ENCODE measurements around the gene ZEB1. TPM values are rescaled to one million over a fixed set of nuclear protein-coding genes. Genes with fewer than 3 reads are reported as not detected.

ZEB1 gene
- total and polyA plus RNA-seq, 10 of the 15 experiments (the other 5 are each of a cell fraction or from before 2014, with no cell fraction given), result 10.4 to 35.6 (median 24.5) TPM

DNA sequence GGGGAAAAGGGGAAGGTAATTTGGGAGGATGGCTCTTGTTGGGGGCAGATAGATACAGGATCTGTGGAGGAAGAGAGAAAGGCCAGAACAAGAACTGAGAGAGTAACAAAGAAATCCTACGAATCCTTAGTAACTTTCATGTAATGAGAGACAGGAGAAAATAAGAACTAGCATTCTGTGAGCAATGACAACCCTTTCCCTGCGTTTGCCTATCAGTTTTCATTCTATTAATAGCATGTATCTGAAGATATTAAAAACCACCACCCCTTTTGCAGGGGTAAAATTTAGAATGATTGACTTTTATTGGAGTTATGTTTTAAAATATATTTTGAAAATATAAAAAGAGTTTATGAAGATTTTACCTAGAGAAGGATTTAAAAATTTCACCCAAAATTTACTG, 132.8 kb downstream of the ZEB1 start:
- peaks cover 19% of the 10 kb centered on the region for H3K79me2 ChIP-seq (ENCODE audit: control insufficient read depth, insufficient read depth, low read length)
- CTCF ChIA-PET, result no interaction called here
- ATAC-seq, result no peak

DNA sequence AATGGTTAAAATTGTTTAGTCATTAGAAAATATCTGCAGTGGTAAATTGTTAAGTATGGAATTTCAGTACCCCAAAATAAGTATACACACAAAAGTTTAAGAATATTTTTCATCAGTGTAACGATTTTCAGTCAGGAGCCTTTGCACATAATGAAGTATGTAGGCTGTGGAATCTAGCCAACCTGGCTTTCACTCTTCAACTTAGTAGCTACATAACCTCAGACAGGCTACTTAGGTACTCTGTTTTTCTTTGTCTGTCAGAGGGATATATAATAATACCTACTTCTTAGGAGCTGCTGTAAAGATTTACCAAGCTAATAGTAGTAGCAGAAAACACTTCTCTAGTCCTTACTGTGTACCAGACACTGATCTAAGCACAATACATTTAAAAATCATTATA, 137.5 kb downstream of the ZEB1 start:
- intact Hi-C loops (cut with micrococcal nuclease; ENCODE audit: unreplicated experiment), result no loop called here
- H3K79me2 ChIP-seq (ENCODE audit: control insufficient read depth, insufficient read depth, low read length), result peaks cover 15% of the 10 kb centered on the region
- H3K4me3 ChIP-seq, result no peak overlapping the region
- in situ Hi-C loops (cut with MboI), result no loop called here
- DNase-seq (ENCODE audit: low read depth, low spot score) (no peak), FAIRE-seq (no peak), ATAC-seq (no peak)
- no peak overlapping the region for H3K4me2 ChIP-seq (ENCODE audit: control insufficient read depth, insufficient read depth)
- H2AFZ ChIP-seq (ENCODE audit: control insufficient read depth, low read depth, low read length), result no peak overlapping the region
- H3K9ac ChIP-seq (ENCODE audit: control insufficient read depth, insufficient read depth, low read length), result no peak overlapping the region
- ChIA-PET SMC1A (ENCODE audit: uncharacterized antibody, unreplicated experiment) (interaction anchor here (0.6 to 1.7 kb wide), 2 partner anchors 116 to 422 kb away, joined by 3 to 4 read pairs; no protein-coding TSS in a partner anchor), POLR2A (no interaction called here), RAD21 (ENCODE audit: unreplicated experiment) (no interaction called here), CTCF (interaction anchor here (1.6 kb wide), 1 partner anchor 34 kb away, joined by 4 read pairs; no protein-coding TSS in a partner anchor)
- H3K4me1 ChIP-seq (ENCODE audit: control insufficient read depth, insufficient read depth, low read length), result no peaks in the 10 kb centered on the region
- H3K9me3 ChIP-seq (replicated peaks; ENCODE audit: control insufficient read depth, insufficient read depth, low read length), result peaks cover 6% of the 10 kb centered on the region; the same call in 2 of the 3 replicates
- peaks cover 0 to 4% of the 10 kb centered on the region in 2 experiments; a peak in 1 of 4 replicates for H3K36me3 ChIP-seq (ENCODE audit: control insufficient read depth in 2 of 2, insufficient read depth in 2 of 2, low read length in 1 of 2)
- no peaks in the 10 kb centered on the region for H3K27me3 ChIP-seq (replicated peaks in 1 of 2; ENCODE audit: control insufficient read depth in 2 of 2, insufficient read depth in 2 of 2, low read length in 1 of 2)
- WGBS (ENCODE audit: insufficient coverage, insufficient replicate concordance, low lambda C conversion rate, missing lambda C conversion rate), result 100% methylated on average over 1 of the region's 1 CpG
- H4K20me1 ChIP-seq (ENCODE audit: control insufficient read depth, insufficient read depth), result no peaks in the 10 kb centered on the region
- TF ChIP-seq ZZZ3 (IDR thresholded peaks at IDR 0.05; ENCODE audit: control insufficient read depth, insufficient read length, low read depth) (no peak), EGR1 (IDR thresholded peaks at IDR 0.05; ENCODE audit: borderline replicate concordance in 1 of 2, low read depth in 2 of 2, low read length in 2 of 2) (no peak), EP300 (IDR thresholded peaks at IDR 0.05; ENCODE audit: borderline replicate concordance in 1 of 2, control insufficient read depth in 1 of 2, low read depth in 2 of 2, low read length in 2 of 2) (no peak), CBX3 (IDR thresholded peaks at IDR 0.05; ENCODE audit: borderline replicate concordance, low read depth) (no peak), GATAD2B (conservative IDR thresholded peaks at IDR 0.05; ENCODE audit: low read depth) (no peak)
- TF ChIP-seq, protein P1, sequence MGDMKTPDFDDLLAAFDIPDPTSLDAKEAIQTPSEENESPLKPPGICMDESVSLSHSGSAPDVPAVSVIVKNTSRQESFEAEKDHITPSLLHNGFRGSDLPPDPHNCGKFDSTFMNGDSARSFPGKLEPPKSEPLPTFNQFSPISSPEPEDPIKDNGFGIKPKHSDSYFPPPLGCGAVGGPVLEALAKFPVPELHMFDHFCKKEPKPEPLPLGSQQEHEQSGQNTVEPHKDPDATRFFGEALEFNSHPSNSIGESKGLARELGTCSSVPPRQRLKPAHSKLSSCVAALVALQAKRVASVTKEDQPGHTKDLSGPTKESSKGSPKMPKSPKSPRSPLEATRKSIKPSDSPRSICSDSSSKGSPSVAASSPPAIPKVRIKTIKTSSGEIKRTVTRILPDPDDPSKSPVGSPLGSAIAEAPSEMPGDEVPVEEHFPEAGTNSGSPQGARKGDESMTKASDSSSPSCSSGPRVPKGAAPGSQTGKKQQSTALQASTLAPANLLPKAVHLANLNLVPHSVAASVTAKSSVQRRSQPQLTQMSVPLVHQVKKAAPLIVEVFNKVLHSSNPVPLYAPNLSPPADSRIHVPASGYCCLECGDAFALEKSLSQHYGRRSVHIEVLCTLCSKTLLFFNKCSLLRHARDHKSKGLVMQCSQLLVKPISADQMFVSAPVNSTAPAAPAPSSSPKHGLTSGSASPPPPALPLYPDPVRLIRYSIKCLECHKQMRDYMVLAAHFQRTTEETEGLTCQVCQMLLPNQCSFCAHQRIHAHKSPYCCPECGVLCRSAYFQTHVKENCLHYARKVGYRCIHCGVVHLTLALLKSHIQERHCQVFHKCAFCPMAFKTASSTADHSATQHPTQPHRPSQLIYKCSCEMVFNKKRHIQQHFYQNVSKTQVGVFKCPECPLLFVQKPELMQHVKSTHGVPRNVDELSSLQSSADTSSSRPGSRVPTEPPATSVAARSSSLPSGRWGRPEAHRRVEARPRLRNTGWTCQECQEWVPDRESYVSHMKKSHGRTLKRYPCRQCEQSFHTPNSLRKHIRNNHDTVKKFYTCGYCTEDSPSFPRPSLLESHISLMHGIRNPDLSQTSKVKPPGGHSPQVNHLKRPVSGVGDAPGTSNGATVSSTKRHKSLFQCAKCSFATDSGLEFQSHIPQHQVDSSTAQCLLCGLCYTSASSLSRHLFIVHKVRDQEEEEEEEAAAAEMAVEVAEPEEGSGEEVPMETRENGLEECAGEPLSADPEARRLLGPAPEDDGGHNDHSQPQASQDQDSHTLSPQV (IDR thresholded peaks at IDR 0.05), result no peak
- no TSS peak for BruUV-seq (replicated peaks)
- no peak overlapping the region for H3K27ac ChIP-seq (ENCODE audit: control insufficient read depth, insufficient read depth)

More for the DNA sequence above, 132.8 kb downstream of the ZEB1 start:
- Histone ChIP-seq H3K4me1 (ENCODE audit: control insufficient read depth, insufficient read depth, low read length) (no peaks in the 10 kb centered on the region), H3K9me3 (replicated peaks; ENCODE audit: control insufficient read depth, insufficient read depth, low read length) (peaks cover 8% of the 10 kb centered on the region; the same call in 2 of the 3 replicates), H3K27me3 (replicated peaks in 1 of 2; ENCODE audit: control insufficient read depth in 2 of 2, insufficient read depth in 2 of 2, low read length in 1 of 2) (no peaks in the 10 kb centered on the region), H3K27ac (ENCODE audit: control insufficient read depth, insufficient read depth) (no peak overlapping the region), H3K4me3 (no peak overlapping the region), H4K20me1 (ENCODE audit: control insufficient read depth, insufficient read depth) (no peaks in the 10 kb centered on the region), H3K36me3 (ENCODE audit: control insufficient read depth in 2 of 2, insufficient read depth in 2 of 2, low read length in 1 of 2) (0 out of 4 replicates have a peak, but pooled peaks cover 0 to 2% of the 10 kb centered on the region in 2 experiments), H2AFZ (ENCODE audit: control insufficient read depth, low read depth, low read length) (no peak overlapping the region), H3K9ac (ENCODE audit: control insufficient read depth, insufficient read depth, low read length) (no peak overlapping the region), H3K4me2 (ENCODE audit: control insufficient read depth, insufficient read depth) (no peak overlapping the region)
- intact Hi-C loops (cut with micrococcal nuclease; ENCODE audit: unreplicated experiment), result no loop called here
- in situ Hi-C loops (cut with MboI), result no loop called here
- DNase-seq (ENCODE audit: low read depth, low spot score) (no peak), FAIRE-seq (no peak)
- 100% methylated on average over 2 of the region's 2 CpGs for WGBS (ENCODE audit: insufficient coverage, insufficient replicate concordance, low lambda C conversion rate, missing lambda C conversion rate)
- no TSS peak for BruUV-seq (replicated peaks)
- POLR2A ChIA-PET, result no interaction called here
- SMC1A ChIA-PET (ENCODE audit: uncharacterized antibody, unreplicated experiment), result no interaction called here
- TF ChIP-seq PAX8 (IDR thresholded peaks at IDR 0.05) (no peak), CHD1 (IDR thresholded peaks at IDR 0.05; ENCODE audit: low read depth, low read length) (no peak), ZZZ3 (IDR thresholded peaks at IDR 0.05; ENCODE audit: control insufficient read depth, insufficient read length, low read depth) (no peak), ATF7 (IDR thresholded peaks at IDR 0.05; ENCODE audit: low read depth) (no peak), NFYA (IDR thresholded peaks at IDR 0.05; ENCODE audit: borderline replicate concordance, low read depth, low read length) (no peak), SMC3 (IDR thresholded peaks at IDR 0.05; ENCODE audit: borderline replicate concordance, low read length) (no peak), MEF2A (IDR thresholded peaks at IDR 0.05; ENCODE audit: insufficient read depth, low read depth, low read length) (no peak), ZBED1 (IDR thresholded peaks at IDR 0.05; ENCODE audit: borderline replicate concordance) (no peak), MEF2B (IDR thresholded peaks at IDR 0.05; ENCODE audit: partially characterized antibody, poor library complexity, severe bottlenecking) (no peak), NFXL1 (IDR thresholded peaks at IDR 0.05; ENCODE audit: borderline replicate concordance) (no peak)
- TF ChIP-seq, protein P2, sequence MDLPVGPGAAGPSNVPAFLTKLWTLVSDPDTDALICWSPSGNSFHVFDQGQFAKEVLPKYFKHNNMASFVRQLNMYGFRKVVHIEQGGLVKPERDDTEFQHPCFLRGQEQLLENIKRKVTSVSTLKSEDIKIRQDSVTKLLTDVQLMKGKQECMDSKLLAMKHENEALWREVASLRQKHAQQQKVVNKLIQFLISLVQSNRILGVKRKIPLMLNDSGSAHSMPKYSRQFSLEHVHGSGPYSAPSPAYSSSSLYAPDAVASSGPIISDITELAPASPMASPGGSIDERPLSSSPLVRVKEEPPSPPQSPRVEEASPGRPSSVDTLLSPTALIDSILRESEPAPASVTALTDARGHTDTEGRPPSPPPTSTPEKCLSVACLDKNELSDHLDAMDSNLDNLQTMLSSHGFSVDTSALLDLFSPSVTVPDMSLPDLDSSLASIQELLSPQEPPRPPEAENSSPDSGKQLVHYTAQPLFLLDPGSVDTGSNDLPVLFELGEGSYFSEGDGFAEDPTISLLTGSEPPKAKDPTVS (IDR thresholded peaks at IDR 0.05; ENCODE audit: low read depth, low read length), result no peak
- RAD21 ChIA-PET (ENCODE audit: unreplicated experiment), result no interaction called here
